Spleen (tissue), 11 donors: ENCODE measurements around the gene GDPD1. TPM values are rescaled to one million over a fixed set of nuclear protein-coding genes. Genes with fewer than 3 reads are reported as not detected.

Experiments
- DNase-seq: peaks from one replicate; pipeline ENCODE4 v3.0.0-alpha.2; 2020
- H3K27ac ChIP-seq, 8 donors: fragments of 200-600 bp; sonication (generic) in 7 of 8; 1 replicate in 4 of 8; 2 replicates in 4 of 8; pipeline versions ENCODE4 v1.5.0 to v1.8.0; 2016 to 2021; ENCODE audit warnings: inconsistent platforms in 4 of 8, mild to moderate bottlenecking in 4 of 8, moderate library complexity in 1 of 8
- H3K27me3 ChIP-seq, 7 donors: fragments of 200-600 bp; sonication (generic) in 6 of 7; replicated peaks in 1 of 7; 1 replicate in 4 of 7; 2 replicates in 3 of 7; pipeline versions ENCODE4 v1.5.0 to v1.8.0; 2016 to 2021; ENCODE audit warnings: inconsistent platforms in 3 of 7, mild to moderate bottlenecking in 1 of 7
- H3K36me3 ChIP-seq, 6 donors: fragments of 200-600 bp; sonication (generic) in 5 of 6; 1 replicate in 4 of 6; 2 replicates in 2 of 6; pipeline versions ENCODE4 v1.5.0 to v1.8.0; 2016 to 2021; ENCODE audit warnings: inconsistent platforms in 2 of 6
- H3K4me1 ChIP-seq, 6 donors: fragments of 200-600 bp; sonication (generic) in 5 of 6; 1 replicate in 3 of 6; 2 replicates in 3 of 6; pipeline versions ENCODE4 v1.5.0 to v1.8.0; 2016 to 2021; ENCODE audit warnings: inconsistent platforms in 3 of 6
- H3K4me3 ChIP-seq, 8 donors: fragments of 200-600 bp; sonication (generic) in 7 of 8; 1 replicate in 4 of 8; 2 replicates in 4 of 8; pipeline versions ENCODE4 v1.5.0 to v1.8.0; 2016 to 2021; ENCODE audit warnings: inconsistent platforms in 4 of 8, mild to moderate bottlenecking in 4 of 8, moderate library complexity in 2 of 8
- H3K9me3 ChIP-seq, 8 donors: fragments of 200-600 bp; sonication (generic) in 7 of 8; 1 replicate in 4 of 8; 2 replicates in 4 of 8; pipeline versions ENCODE4 v1.5.0 to v1.8.0; 2016 to 2021; ENCODE audit warnings: inconsistent platforms in 4 of 8
- CTCF ChIP-seq, 11 experiments: fragments of 200-600 bp in 7 of 11; fragments of 450-650 bp in 4 of 11; sonication (generic) in 4 of 11; IDR thresholded peaks in 8 of 11; conservative IDR thresholded peaks in 3 of 11; 1 replicate in 7 of 11; 2 replicates in 4 of 11; pipeline versions ENCODE4 v1.4.0 to v1.8.0; 2016 to 2021; ENCODE audit warnings: antibody characterized with exemption in 11 of 11, inconsistent platforms in 4 of 11, mild to moderate bottlenecking in 1 of 11
- POLR2A ChIP-seq, 3 donors: fragments of 450-650 bp; IDR thresholded peaks; one replicate each; pipeline ENCODE4 v1.5.1; 2017; ENCODE audit warnings: antibody characterized with exemption in 3 of 3, mild to moderate bottlenecking in 1 of 3
- POLR2AphosphoS5 ChIP-seq, 3 donors: sonication (generic); formaldehyde crosslinking; IDR thresholded peaks; one replicate each; pipeline ENCODE4 v1.5.1; 2017; ENCODE audit warnings: antibody characterized with exemption in 3 of 3
- whole genome bisulfite sequencing, 5 donors: extraction: QIAGEN DNeasy Blood & Tissue Kit in 3 of 5; methylation state at CpG; one replicate each; pipeline versions ENCODE4 v1.1.5 to v1.1.7; 2013 to 2018; 5-methylcytosine and 5-hydroxymethylcytosine counted together
- intact Hi-C: fragments of 100-400 bp; cut with DNase I; formaldehyde crosslinking; loops from one replicate; pipeline ENCODE4 v1.15.0; 2023; ENCODE audit warnings: low total_unique reads
- polyA plus RNA-seq, 3 donors: library from polyadenylated mRNA; stranded (reverse); fragments of 200-250 nt; gene quantifications; one replicate each; pipeline ENCODE4 v1.2.1, GENCODE V29; 2013
- total RNA-seq, 7 donors: library from RNA; depleted of rRNA in 3 of 7; stranded (reverse); fragments of >200 nt in 3 of 7; fragmentation: NEBNext Ultra II Directional in 4 of 7; extraction: Animal tissue kit (Norgen Biotek cat#: 25700) in 4 of 7; gene quantifications; one replicate each; pipeline versions ENCODE4 v1.1.0 to v1.2.1, GENCODE V29; 2016 to 2021
- donor health status: healthy with polysubstance abuse.
- donor health status: DM: no; HTN: no; CAD: no; lungs with moderate emphysema.
- donor health status: DM: no; HTN: no; CAD: no.
- donor health status: Bipolar disorder and iron deficiency.
- donor health status: healthy.
- donor health status: DM: no; HTN: no; CAD: no.
- donor health status: DM: yes; HTN: yes; CAD: no.

Gene GDPD1
- total and polyA plus RNA-seq, 10 donors: 0.59 to 5.2 (median 2.4) TPM

- H3K27ac ChIP-seq: no peak overlapping the region
- TF ChIP-seq CTCF (IDR thresholded peaks at IDR 0.05 in 8 of 11, conservative IDR thresholded peaks at IDR 0.05 in 3 of 11) (no peak), POLR2A (IDR thresholded peaks at IDR 0.05) (no peak), POLR2AphosphoS5 (IDR thresholded peaks at IDR 0.05) (no peak)
- no peaks in the 10 kb centered on the region for H3K4me1 ChIP-seq
- peaks cover 0 to 69% (median 0%) of the 10 kb centered on the region in 6 donors for H3K36me3 ChIP-seq
- no peaks in the 10 kb centered on the region for H3K9me3 ChIP-seq
- no peak for DNase-seq
- H3K4me3 ChIP-seq: no peak overlapping the region
- intact Hi-C loops: no loop called here
- WGBS, 5 donors: 91 to 100% (median 97%) methylated on average over 3 of the region's 3 CpGs
- H3K27me3 ChIP-seq: no peaks in the 10 kb centered on the region
Measured at GRCh38 chr17:59186850-59187249, 33.5 kb upstream of the GDPD1 start.

- intact Hi-C loops: no loop called here
- H3K4me3 ChIP-seq: no peak overlapping the region
- DNase-seq: no peak
- H3K9me3 ChIP-seq: no peaks in the 10 kb centered on the region
- H3K36me3 ChIP-seq: peaks cover 0 to 92% (median 0%) of the 10 kb centered on the region in 6 donors
- no peaks in the 10 kb centered on the region for H3K4me1 ChIP-seq
- TF ChIP-seq POLR2A (IDR thresholded peaks at IDR 0.05) (no peak), POLR2AphosphoS5 (IDR thresholded peaks at IDR 0.05) (no peak), CTCF (IDR thresholded peaks at IDR 0.05 in 8 of 11, conservative IDR thresholded peaks at IDR 0.05 in 3 of 11) (no peak)
- no peak overlapping the region for H3K27ac ChIP-seq
- no peaks in the 10 kb centered on the region for H3K27me3 ChIP-seq
- 86 to 100% (median 96%) methylated on average over 2 of the region's 2 CpGs for WGBS, 5 donors
Measured at GRCh38 chr17:59190806-59191205, 29.5 kb upstream of the GDPD1 start.

- no peaks in the 10 kb centered on the region for H3K4me1 ChIP-seq
- H3K9me3 ChIP-seq: no peaks in the 10 kb centered on the region
- H3K4me3 ChIP-seq: no peak overlapping the region
- no peak overlapping the region for H3K27ac ChIP-seq
- no peak for DNase-seq
- H3K27me3 ChIP-seq: no peaks in the 10 kb centered on the region
- no peak for TF ChIP-seq CTCF (IDR thresholded peaks at IDR 0.05 in 8 of 11, conservative IDR thresholded peaks at IDR 0.05 in 3 of 11)
- no peak for TF ChIP-seq POLR2A (IDR thresholded peaks at IDR 0.05)
- TF ChIP-seq POLR2AphosphoS5 (IDR thresholded peaks at IDR 0.05): no peak
- intact Hi-C loops: no loop called here
- peaks cover 0 to 94% (median 0%) of the 10 kb centered on the region in 6 donors for H3K36me3 ChIP-seq
- whole genome bisulfite sequencing, 5 donors: 91 to 97% (median 92%) methylated on average over 3 of the region's 3 CpGs
Measured at GRCh38 chr17:59193336-59193862, 26.9 kb upstream of the GDPD1 start.

GRCh38 chr17:59199398-59199797, 20.9 kb upstream of the GDPD1 start:
- H3K27ac ChIP-seq: no peak overlapping the region
- DNase-seq: no peak
- WGBS, 5 donors: 96 to 98% (median 97%) methylated on average over 4 of the region's 4 CpGs
- H3K4me1 ChIP-seq: no peaks in the 10 kb centered on the region
- peaks cover 0 to 91% (median 0%) of the 10 kb centered on the region in 6 donors for H3K36me3 ChIP-seq
- intact Hi-C loops: no loop called here
- no peaks in the 10 kb centered on the region for H3K9me3 ChIP-seq
- no peak overlapping the region for H3K4me3 ChIP-seq
- TF ChIP-seq POLR2AphosphoS5 (IDR thresholded peaks at IDR 0.05): no peak
- no peak for TF ChIP-seq POLR2A (IDR thresholded peaks at IDR 0.05)
- TF ChIP-seq CTCF (IDR thresholded peaks at IDR 0.05 in 8 of 11, conservative IDR thresholded peaks at IDR 0.05 in 3 of 11): no peak
- H3K27me3 ChIP-seq: no peaks in the 10 kb centered on the region
